Right ventricle myocardium inferior (tissue), 1 donor: ENCODE results near the gene VRTN. TPM values are rescaled to one million over a fixed set of nuclear protein-coding genes. Genes with fewer than 3 reads are reported as not detected.
"Not testable (repeated sequence)": the region's sequence is repeated elsewhere in the genome, so short reads cannot be mapped to it uniquely, and the experiment has no call there.

Experiments used
- ATAC-seq: fragments of 200-7000 bp; cut with Tn5 transposase; one replicate; pipeline ENCODE4 v1.9.1; 2020; ENCODE audit warnings: mild to moderate bottlenecking, moderate library complexity
- DNase-seq: peaks from one replicate; pipeline ENCODE4 v3.0.0; 2021; ENCODE audit errors: missing footprints
- intact Hi-C: fragments of 100-400 bp; cut with DNase I; formaldehyde crosslinking; loops from one replicate; pipeline ENCODE4 v1.11.0; 2022
- total RNA-seq: library from RNA; stranded (reverse); fragmentation: NEBNext Ultra II Directional; extraction: Animal tissue kit (Norgen Biotek cat#: 25700); gene quantifications from one replicate; pipeline ENCODE4 v1.2.1, GENCODE V29; 2021
- donor health status: DM: no; HTN: yes; CAD: no; lungs with severe emphysema.

The VRTN gene
- total RNA-seq, 1 donor from 2014 or later, result not detected

GRCh38 chr14:74389980-74390379 is 41.7 kb downstream of the VRTN start:
- intact Hi-C loops, result no loop called here
- no peak for DNase-seq
- no peak for ATAC-seq

GRCh38 chr14:74390505-74390904 is 42.2 kb downstream of the VRTN start:
- DNase-seq, ATAC-seq, intact Hi-C loops: not testable (repeated sequence)

GRCh38 chr14:74391479-74391878 is 43.2 kb downstream of the VRTN start:
- DNase-seq, result no peak
- no peak for ATAC-seq
- intact Hi-C loops, result no loop called here

- ATAC-seq, result no peak
- intact Hi-C loops, result no loop called here
- DNase-seq, result no peak
Measured at GRCh38 chr14:74392616-74393570, 44.6 kb downstream of the VRTN start.

GRCh38 chr14:74394549-74394948 is 46.3 kb downstream of the VRTN start:
- intact Hi-C loops, result no loop called here
- no peak for DNase-seq
- ATAC-seq, result no peak

DNA sequence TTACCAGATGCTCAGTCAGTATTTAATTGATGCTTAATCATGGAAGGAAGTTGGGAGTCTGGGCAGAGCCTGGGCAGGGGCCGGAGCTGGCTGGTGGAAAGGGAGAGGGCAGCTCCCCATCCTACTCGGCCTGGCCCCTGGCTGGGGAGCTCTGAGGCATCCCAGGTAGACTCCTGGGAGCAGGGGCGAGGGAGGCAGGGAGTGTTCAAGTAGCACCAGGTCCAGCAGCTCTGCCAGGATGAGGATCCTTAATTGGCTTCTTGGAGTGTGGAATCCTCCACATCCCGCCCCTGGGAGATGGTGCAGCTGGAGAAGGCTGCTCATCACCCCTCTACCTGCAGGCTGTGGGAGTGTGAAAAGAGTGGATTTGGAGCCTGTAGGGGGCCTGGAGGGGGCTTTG is 46.8 kb downstream of the VRTN start:
- ATAC-seq (no peak), DNase-seq (no peak)
- intact Hi-C loops, result no loop called here

- intact Hi-C loops, result no loop called here
- DNase-seq (no peak), ATAC-seq (no peak)
Measured at GRCh38 chr14:74400031-74400685, 51.9 kb downstream of the VRTN start.

- no peak for ATAC-seq
- intact Hi-C loops, result no loop called here
- DNase-seq, result no peak
Measured at GRCh38 chr14:74400919-74401503, 52.7 kb downstream of the VRTN start.

GRCh38 chr14:74401504-74402241 is 53.4 kb downstream of the VRTN start:
- intact Hi-C loops, result no loop called here
- peak; percentile 62 for ATAC-seq
- DNase-seq, result peak; percentile 70

DNA sequence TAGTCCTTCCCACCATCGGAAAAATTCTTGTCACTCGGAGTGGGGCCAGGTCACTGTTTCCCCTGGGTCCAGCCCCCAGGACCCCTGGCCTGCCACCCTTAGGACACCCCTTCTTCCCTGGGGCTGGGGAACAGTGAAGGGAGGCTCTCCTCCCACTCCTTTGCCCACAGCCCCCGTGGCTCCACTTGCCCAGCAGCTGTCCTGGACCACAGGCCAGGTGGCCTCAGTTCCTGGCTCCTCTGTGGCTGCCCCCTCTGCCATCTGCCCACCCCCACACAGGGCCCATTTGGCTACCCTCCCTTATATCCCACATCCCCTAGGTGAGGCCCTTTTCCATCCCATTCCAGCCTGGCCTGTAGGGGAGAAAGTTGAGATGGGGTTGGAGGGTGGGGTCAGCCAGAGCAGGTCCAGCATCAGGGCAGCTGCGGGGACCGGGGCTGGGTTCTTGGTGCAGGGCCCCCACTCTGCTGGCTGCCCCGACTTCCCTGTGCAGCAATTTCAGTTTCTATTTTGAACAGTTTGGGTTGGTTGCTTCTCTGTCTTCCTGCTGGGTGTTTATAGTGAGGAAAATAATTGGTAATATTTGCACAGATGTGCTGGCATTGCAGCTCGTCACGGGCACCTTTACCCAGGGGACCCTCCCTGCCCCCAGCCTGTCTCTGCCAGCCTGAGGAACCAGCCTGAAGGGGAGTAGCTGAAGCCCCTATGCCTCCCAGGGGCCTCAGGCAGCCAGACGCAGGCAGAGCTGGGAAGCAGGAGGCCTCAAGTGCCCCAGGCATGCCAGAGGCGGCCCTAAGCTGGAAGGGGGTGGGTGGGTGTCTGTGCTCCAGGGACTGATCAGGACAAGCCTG is 54.4 kb downstream of the VRTN start:
- ATAC-seq (no peak), DNase-seq (no peak)
- intact Hi-C loops, result no loop called here

DNA sequence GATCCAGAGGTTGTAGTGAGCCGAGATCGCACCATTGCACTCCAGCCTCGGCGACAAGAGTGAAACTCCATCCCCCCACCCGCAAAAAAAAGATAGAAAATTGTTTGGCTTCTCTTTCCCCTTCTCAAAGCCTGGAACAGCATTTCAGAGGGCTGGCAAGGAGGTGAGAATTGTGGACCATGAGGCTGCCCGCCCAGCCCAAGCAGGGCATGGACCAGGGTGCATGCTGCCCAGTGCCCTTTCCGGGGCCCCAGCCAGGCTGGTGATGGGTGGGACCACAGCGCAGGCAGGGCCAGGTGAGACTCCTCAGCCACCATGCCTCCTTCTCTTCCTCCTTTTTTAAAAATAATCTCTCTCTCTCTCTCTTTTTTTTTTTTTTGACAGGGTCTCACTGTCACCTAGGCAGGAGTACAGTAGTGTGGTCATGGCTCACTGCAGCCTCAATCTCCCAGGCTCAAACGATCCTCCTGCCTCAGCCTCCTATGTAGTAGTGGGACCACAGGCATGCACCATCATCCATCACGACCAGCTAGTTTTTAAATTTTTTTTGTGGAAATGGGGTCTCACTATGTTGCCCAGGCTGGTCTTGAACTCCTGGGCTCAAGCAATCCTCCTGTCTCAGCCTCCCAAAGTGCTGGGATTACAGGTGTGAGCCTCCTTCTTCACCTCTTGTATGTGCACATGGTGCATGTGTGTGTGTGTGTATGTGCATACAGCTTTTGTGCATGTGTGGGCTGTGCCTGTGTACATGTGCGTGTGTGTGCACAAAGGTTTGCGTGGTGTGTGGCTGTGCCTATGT is 55.5 kb downstream of the VRTN start:
- ATAC-seq (no peak), DNase-seq (no peak)
- intact Hi-C loops, result no loop called here

- DNase-seq (no peak), ATAC-seq (no peak)
- intact Hi-C loops, result no loop called here
Measured at GRCh38 chr14:74404435-74404834, 56.2 kb downstream of the VRTN start.

DNA sequence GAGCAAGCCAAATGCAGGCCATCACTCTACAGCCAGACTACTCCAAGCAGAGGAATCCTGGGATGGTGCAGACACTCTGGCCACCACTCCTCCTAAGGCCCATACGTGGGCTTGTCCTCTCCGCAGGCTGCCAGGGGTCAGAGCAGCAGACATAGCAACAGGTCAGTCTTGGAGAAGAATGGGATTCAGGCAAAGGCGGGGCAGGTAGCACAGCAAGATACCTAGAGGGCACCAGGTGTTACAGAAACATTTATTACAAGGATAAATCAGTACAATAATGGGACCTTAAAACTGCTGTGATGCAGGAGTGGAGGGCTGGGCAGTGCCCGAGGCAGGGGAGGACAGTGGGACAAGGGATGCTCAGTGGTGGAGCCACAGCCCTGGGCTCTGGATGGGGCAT is 57.4 kb downstream of the VRTN start:
- no peak for DNase-seq
- intact Hi-C loops, result no loop called here
- ATAC-seq, result no peak

DNA sequence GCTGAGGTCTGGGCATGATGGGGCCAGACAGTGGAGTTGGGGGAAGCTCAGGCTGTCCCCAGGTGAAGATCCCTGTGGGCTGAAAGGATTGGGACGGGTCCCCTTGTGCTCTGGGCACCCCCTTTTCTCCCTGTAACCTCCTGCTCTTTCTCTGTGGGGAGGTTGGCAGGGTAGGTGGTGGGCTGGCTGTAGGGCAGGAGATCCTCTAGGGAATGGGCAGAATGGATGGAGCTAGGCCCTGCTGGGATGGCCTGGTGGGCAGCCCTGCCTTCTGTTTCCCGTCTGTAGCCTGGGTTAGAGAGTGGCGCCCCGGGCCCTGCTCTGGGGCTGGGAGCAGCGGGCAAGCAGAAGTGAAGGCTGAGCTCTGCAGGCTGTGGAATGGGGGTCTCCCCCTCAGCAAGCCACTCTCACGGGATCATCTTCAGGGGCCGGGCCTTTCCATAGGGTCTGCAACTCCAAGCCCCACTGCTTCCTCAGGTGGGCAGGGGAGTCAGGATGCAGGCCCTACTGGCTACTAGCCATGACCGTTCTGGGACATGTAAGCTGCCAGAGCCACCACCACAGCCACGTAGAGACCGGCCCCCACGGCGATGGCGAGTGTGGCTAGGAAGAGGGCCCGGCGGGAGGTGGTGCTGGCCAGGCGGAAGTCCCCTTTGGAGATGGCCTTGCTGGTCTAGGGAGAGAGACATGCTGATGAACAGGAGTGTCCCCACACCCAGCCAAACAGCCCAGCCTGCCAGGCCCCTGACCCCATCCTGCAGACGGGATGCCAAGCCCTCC is 58.9 kb downstream of the VRTN start:
- ATAC-seq (no peak), DNase-seq (no peak)
- intact Hi-C loops, result no loop called here

DNA sequence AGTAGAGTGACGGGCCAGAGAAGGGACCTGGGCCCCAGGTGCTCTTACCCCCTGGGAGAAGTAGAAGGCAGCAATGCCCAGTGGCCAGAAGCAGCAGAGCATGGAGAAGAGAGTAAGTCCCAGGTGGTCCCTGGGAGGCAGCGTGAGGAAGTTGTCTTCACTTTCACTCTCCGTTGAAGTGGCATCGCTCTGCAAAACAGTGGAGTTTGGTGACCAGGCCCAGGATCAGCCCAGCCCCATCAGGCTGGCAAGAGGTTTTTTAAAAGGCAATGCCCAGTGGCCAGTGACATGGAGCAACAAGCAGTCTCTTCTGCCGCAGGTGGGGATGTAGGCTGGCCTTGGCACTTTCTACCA is 59.5 kb downstream of the VRTN start:
- DNase-seq (no peak), ATAC-seq (no peak)
- intact Hi-C loops, result no loop called here

- intact Hi-C loops, result no loop called here
- DNase-seq, result no peak
- no peak for ATAC-seq
Measured at GRCh38 chr14:74408870-74409269, 60.6 kb downstream of the VRTN start.

GRCh38 chr14:74409441-74409840 is 61.2 kb downstream of the VRTN start:
- ATAC-seq, result no peak
- no peak for DNase-seq
- intact Hi-C loops, result no loop called here
